Measurements from ENCODE around the gene RAB17. TPM values are rescaled to one million over a fixed set of nuclear protein-coding genes. Genes with fewer than 3 reads are reported as not detected.

The RAB17 gene, protein sequence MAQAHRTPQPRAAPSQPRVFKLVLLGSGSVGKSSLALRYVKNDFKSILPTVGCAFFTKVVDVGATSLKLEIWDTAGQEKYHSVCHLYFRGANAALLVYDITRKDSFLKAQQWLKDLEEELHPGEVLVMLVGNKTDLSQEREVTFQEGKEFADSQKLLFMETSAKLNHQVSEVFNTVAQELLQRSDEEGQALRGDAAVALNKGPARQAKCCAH
- 39.3 and 39.9 TPM in 2 replicates for total RNA-seq (2013; cell fraction: nucleolus; rRNA removed)
- total RNA-seq (2014; rRNA removed), result 0.11 and 0.17 TPM in 2 replicates
- total RNA-seq (2014; rRNA removed; fragmentation: Illumina TruSeq; extraction: Trizol), result 0.09 and 0.23 TPM in 2 replicates
- total RNA-seq (2021), result 1.1 TPM in 2 replicates
- 0.77 TPM for polyA plus RNA-seq (2011; ENCODE audit: low read depth)
- polyA plus RNA-seq (2011; rRNA removed), result 0.42 and 1.2 TPM in 2 replicates
- 0.70 and 0.79 TPM in 2 replicates for polyA plus RNA-seq (2011; cell fraction: cytosol; rRNA removed)
- 2.4 and 3.8 TPM in 2 replicates for polyA plus RNA-seq (2011; cell fraction: nucleus; rRNA removed)
- polyA plus RNA-seq (2012), result 1.1 and 1.6 TPM in 2 replicates
- polyA plus RNA-seq (2014; fragmentation: Illumina TruSeq; extraction: Trizol), result 0.28 and 0.87 TPM in 2 replicates
- under 1 TPM in 1 of 2 experiments, not detected in 1; 0.07 TPM for polyA plus RNA-seq (2014; fragmentation: Nextera tagmentation; extraction: Ambion mirVana)
- 0.56 and 1.4 TPM in 2 replicates for polyA plus RNA-seq (2014; rRNA removed)
- not detected for polyA plus RNA-seq (2016; fragmentation: Nextera tagmentation; extraction: Ambion mirVana)
- 0.88 and 0.98 TPM in 2 replicates for polyA minus RNA-seq (2011; rRNA and poly(A)+ RNA removed)
- polyA minus RNA-seq (2011; cell fraction: cytosol; rRNA and poly(A)+ RNA removed), result 0.52 and 1.6 TPM in 2 replicates
- 0.24 and 1.1 TPM in 2 replicates for polyA minus RNA-seq (2011; cell fraction: nucleus; rRNA and poly(A)+ RNA removed)
- percentile 44 among the genes with signal in this experiment for Bru-seq, nascent RNA
- BruChase-seq, experiment 1, labeled RNA remaining after a 6-hour chase, result percentile 49 among the genes with signal in this experiment
- percentile 44 among the genes with signal in this experiment for BruChase-seq, experiment 2, labeled RNA remaining after a 2-hour chase
- long read RNA-seq, experiment 1, result 0 reads
- long read RNA-seq, experiment 2, result 0 reads

GRCh38 chr2:237590272-237591140 is at the start of gene RAB17:
TSS of gene RAB17 (minus strand) at chr2:237590734. CDS start at chr2:237586154, 4,580 bp downstream.
- in situ Hi-C loops (cut with MboI), result no loop called here

More at GRCh38 chr2:237590272-237591140, at the start of gene RAB17:
- Histone ChIP-seq H3K36me3 (ENCODE audit: control insufficient read depth in 2 of 2, insufficient read depth in 2 of 2, low read length in 1 of 2) (no peaks in the 10 kb centered on the region), H3K27me3 (replicated peaks in 1 of 2; ENCODE audit: control insufficient read depth in 2 of 2, insufficient read depth in 2 of 2, low read length in 1 of 2) (no peaks in the 10 kb centered on the region; a peak in 1 of 4 replicates), H4K20me1 (ENCODE audit: control insufficient read depth, insufficient read depth) (no peaks in the 10 kb centered on the region), H3K4me2 (ENCODE audit: control insufficient read depth, insufficient read depth) (peak within 1 kb of the TSS; percentile 23; the same call in 1 of the 2 replicates), H3K27ac (ENCODE audit: control insufficient read depth, insufficient read depth) (no peak within 1 kb of the TSS), H2AFZ (ENCODE audit: control insufficient read depth, low read depth, low read length) (0 out of 2 replicates have a peak within 1 kb of the TSS, but pooled peaks have one; percentile 20), H3K4me1 (ENCODE audit: control insufficient read depth, insufficient read depth, low read length) (no peaks in the 10 kb centered on the region), H3K79me2 (ENCODE audit: control insufficient read depth, insufficient read depth, low read length) (no peaks in the 10 kb centered on the region), H3K9me3 (replicated peaks; ENCODE audit: control insufficient read depth, insufficient read depth, low read length) (no peaks in the 10 kb centered on the region; the same call in 2 of the 3 replicates), H3K4me3 (no peak within 1 kb of the TSS), H3K9ac (ENCODE audit: control insufficient read depth, insufficient read depth, low read length) (no peak within 1 kb of the TSS)
- 52% methylated on average over 16 of the region's 16 CpGs for WGBS (ENCODE audit: insufficient coverage, insufficient replicate concordance, low lambda C conversion rate, missing lambda C conversion rate)
- ChIA-PET POLR2A (interaction anchor here (0.9 kb wide), 1 partner anchor 10 kb away, joined by 4 read pairs; no protein-coding TSS in a partner anchor), RAD21 (ENCODE audit: unreplicated experiment) (interaction anchor here (1.4 kb wide), 1 partner anchor 19 kb away, joined by 3 read pairs; no protein-coding TSS in a partner anchor), SMC1A (ENCODE audit: uncharacterized antibody, unreplicated experiment) (interaction anchor here (0.7 to 1.3 kb wide), 2 partner anchors 11 to 22 kb away, joined by 3 read pairs; no protein-coding TSS in a partner anchor), CTCF (interaction anchor here (1.0 to 1.5 kb wide), 3 partner anchors 18 to 78 kb away, joined by 3 to 4 read pairs (median 4); no protein-coding TSS in a partner anchor)
- intact Hi-C loops (cut with micrococcal nuclease; ENCODE audit: unreplicated experiment), result no loop called here
- no peak for ATAC-seq
- BruUV-seq (replicated peaks), result no TSS peak
- TF ChIP-seq HDAC2 (IDR thresholded peaks at IDR 0.05) (no peak), RUNX3 (IDR thresholded peaks at IDR 0.05; ENCODE audit: low read length) (no peak), TARDBP (IDR thresholded peaks at IDR 0.05; ENCODE audit: borderline replicate concordance) (no peak), PBX3 (IDR thresholded peaks at IDR 0.05; ENCODE audit: insufficient replicate concordance, low read depth, low read length) (no peak), NFYB (IDR thresholded peaks at IDR 0.05; ENCODE audit: insufficient read depth, low read depth, low read length) (no peak), KLF5 (IDR thresholded peaks at IDR 0.05; ENCODE audit: partially characterized antibody) (no peak), YBX1 (IDR thresholded peaks at IDR 0.05) (no peak), NR2C1 (IDR thresholded peaks at IDR 0.05) (no peak), ATF3 (IDR thresholded peaks at IDR 0.05; ENCODE audit: borderline replicate concordance, extremely low read depth, low read depth, low read length) (no peak)
- TF ChIP-seq, protein P1, sequence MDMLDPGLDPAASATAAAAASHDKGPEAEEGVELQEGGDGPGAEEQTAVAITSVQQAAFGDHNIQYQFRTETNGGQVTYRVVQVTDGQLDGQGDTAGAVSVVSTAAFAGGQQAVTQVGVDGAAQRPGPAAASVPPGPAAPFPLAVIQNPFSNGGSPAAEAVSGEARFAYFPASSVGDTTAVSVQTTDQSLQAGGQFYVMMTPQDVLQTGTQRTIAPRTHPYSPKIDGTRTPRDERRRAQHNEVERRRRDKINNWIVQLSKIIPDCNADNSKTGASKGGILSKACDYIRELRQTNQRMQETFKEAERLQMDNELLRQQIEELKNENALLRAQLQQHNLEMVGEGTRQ (IDR thresholded peaks at IDR 0.05; ENCODE audit: borderline replicate concordance, low read depth, low read length), result no peak
- no peak for FAIRE-seq
- DNase-seq (ENCODE audit: low read depth, low spot score), result no peak

All from GM12878 (cell line).